Esophagus (tissue), 2 donors: ENCODE data around the gene CNTN2. TPM values are rescaled to one million over a fixed set of nuclear protein-coding genes. Genes with fewer than 3 reads are reported as not detected.
A peak's percentile ranks its signal among the peaks of the same experiment; 100 is the strongest.

Experiments used
- H3K27ac ChIP-seq, 2 donors: one replicate each; pipeline ENCODE4 v1.5.1; 2013; ENCODE audit warnings: low read depth in 2 of 2, mild to moderate bottlenecking in 2 of 2, inconsistent platforms in 1 of 2, low read length in 1 of 2, moderate library complexity in 1 of 2
- H3K27me3 ChIP-seq, 2 donors: one replicate each; pipeline ENCODE4 v1.6.1; 2013; ENCODE audit warnings: low read length in 2 of 2, control low read depth in 1 of 2, mild to moderate bottlenecking in 1 of 2; ENCODE audit not compliant: insufficient read depth in 2 of 2, control insufficient read depth in 1 of 2
- H3K36me3 ChIP-seq, 2 donors: one replicate each; pipeline ENCODE4 v1.6.1; 2013; ENCODE audit warnings: low read length in 1 of 2; ENCODE audit not compliant: control insufficient read depth in 2 of 2, insufficient read depth in 2 of 2
- H3K4me1 ChIP-seq, 2 donors: one replicate each; pipeline ENCODE4 v1.6.1; 2013; ENCODE audit warnings: low read length in 1 of 2; ENCODE audit not compliant: control insufficient read depth in 2 of 2, insufficient read depth in 2 of 2
- H3K4me3 ChIP-seq, 2 donors: one replicate each; pipeline ENCODE4 v1.5.1; 2013; ENCODE audit warnings: low read length in 2 of 2, mild to moderate bottlenecking in 2 of 2, low read depth in 1 of 2, moderate library complexity in 1 of 2
- H3K9me3 ChIP-seq, 2 donors: one replicate each; pipeline ENCODE4 v1.6.1; 2013; ENCODE audit warnings: mild to moderate bottlenecking in 2 of 2, low read depth in 1 of 2, low read length in 1 of 2, moderate library complexity in 1 of 2; ENCODE audit not compliant: control insufficient read depth in 2 of 2, insufficient read depth in 1 of 2
- WGBS, 2 donors: extraction: QIAGEN DNeasy Blood & Tissue Kit; methylation state at CpG; one replicate each; pipeline ENCODE4 v1.1.7; 2013; 5-methylcytosine and 5-hydroxymethylcytosine counted together
- polyA plus RNA-seq, 2 donors: library from polyadenylated mRNA; stranded (reverse); fragments of 200-250 nt; gene quantifications; one replicate each; pipeline ENCODE4 v1.2.3, GENCODE V29; 2013
- donor health status: healthy with polysubstance abuse.
- donor health status: Bipolar disorder and iron deficiency.

CNTN2 gene
- polyA plus RNA-seq, 2 donors: 0.02 to 0.06 TPM

GRCh38 chr1:205095422-205095821 is 52.4 kb downstream of the CNTN2 start:
- Histone ChIP-seq H3K27me3 (no peaks in the 10 kb centered on the region), H3K9me3 (no peaks in the 10 kb centered on the region), H3K36me3 (peaks cover 24 to 27% of the 10 kb centered on the region in 2 donors), H3K4me3 (no peak overlapping the region), H3K27ac (no peak overlapping the region), H3K4me1 (no peaks in the 10 kb centered on the region)

- no peaks in the 10 kb centered on the region for H3K4me1 ChIP-seq
- no peak overlapping the region for H3K4me3 ChIP-seq
- H3K27me3 ChIP-seq: no peaks in the 10 kb centered on the region
- no peaks in the 10 kb centered on the region for H3K9me3 ChIP-seq
- peaks cover 22 to 25% of the 10 kb centered on the region in 2 donors for H3K36me3 ChIP-seq
- H3K27ac ChIP-seq: no peak overlapping the region
Observed at GRCh38 chr1:205098242-205098641, 55.2 kb downstream of the CNTN2 start.

- Histone ChIP-seq H3K36me3 (peaks cover 15 to 25% of the 10 kb centered on the region in 2 donors), H3K27me3 (no peaks in the 10 kb centered on the region), H3K9me3 (no peaks in the 10 kb centered on the region), H3K4me3 (no peak overlapping the region), H3K27ac (no peak overlapping the region), H3K4me1 (no peaks in the 10 kb centered on the region)
- WGBS, 2 donors: 98% methylated on average over 3 of the region's 3 CpGs
Observed at GRCh38 chr1:205102404-205102803, 59.4 kb downstream of the CNTN2 start.

- Histone ChIP-seq H3K27ac (no peak overlapping the region), H3K9me3 (no peaks in the 10 kb centered on the region), H3K27me3 (no peaks in the 10 kb centered on the region), H3K4me3 (no peak overlapping the region), H3K36me3 (peaks cover 4 to 19% of the 10 kb centered on the region in 2 donors), H3K4me1 (no peaks in the 10 kb centered on the region)
- WGBS, 2 donors: 93 to 96% methylated on average over 4 of the region's 4 CpGs
Observed at GRCh38 chr1:205107327-205107726, 64.3 kb downstream of the CNTN2 start.

- no peaks in the 10 kb centered on the region for H3K9me3 ChIP-seq
- no peaks in the 10 kb centered on the region for H3K4me1 ChIP-seq
- no peaks in the 10 kb centered on the region for H3K27me3 ChIP-seq
- H3K4me3 ChIP-seq: no peak overlapping the region
- 89 to 90% methylated on average over 4 of the region's 4 CpGs for WGBS, 2 donors
- H3K27ac ChIP-seq: no peak overlapping the region
- H3K36me3 ChIP-seq: peaks cover 4 to 17% of the 10 kb centered on the region in 2 donors
Observed at GRCh38 chr1:205108464-205108863, 65.5 kb downstream of the CNTN2 start.

- no peak overlapping the region for H3K4me3 ChIP-seq
- no peaks in the 10 kb centered on the region for H3K27me3 ChIP-seq
- WGBS, 2 donors: 91 to 94% methylated on average over 1 of the region's 1 CpG
- H3K9me3 ChIP-seq: no peaks in the 10 kb centered on the region
- H3K27ac ChIP-seq: no peak overlapping the region
- peaks cover 4 to 13% of the 10 kb centered on the region in 2 donors for H3K36me3 ChIP-seq
- H3K4me1 ChIP-seq: no peaks in the 10 kb centered on the region
Observed at GRCh38 chr1:205109269-205109668, 66.3 kb downstream of the CNTN2 start.

- no peak overlapping the region for H3K27ac ChIP-seq
- no peak overlapping the region for H3K4me3 ChIP-seq
- no peaks in the 10 kb centered on the region for H3K27me3 ChIP-seq
- WGBS, 2 donors: 84 to 93% methylated on average over 5 of the region's 5 CpGs
- H3K36me3 ChIP-seq: peaks cover 4 to 13% of the 10 kb centered on the region in 2 donors
- H3K9me3 ChIP-seq: no peaks in the 10 kb centered on the region
- no peaks in the 10 kb centered on the region for H3K4me1 ChIP-seq
Observed at GRCh38 chr1:205109711-205110110, 66.7 kb downstream of the CNTN2 start.

GRCh38 chr1:205111354-205111753 is 68.3 kb downstream of the CNTN2 start:
- Histone ChIP-seq H3K4me3 (no peak overlapping the region), H3K27me3 (no peaks in the 10 kb centered on the region), H3K4me1 (no peaks in the 10 kb centered on the region), H3K27ac (no peak overlapping the region), H3K36me3 (peaks cover 0 to 4% of the 10 kb centered on the region in 2 donors), H3K9me3 (no peaks in the 10 kb centered on the region)

- no peak overlapping the region for H3K27ac ChIP-seq
- H3K4me3 ChIP-seq: no peak overlapping the region
- 67 to 81% methylated on average over 2 of the region's 2 CpGs for WGBS, 2 donors
- H3K9me3 ChIP-seq: no peaks in the 10 kb centered on the region
- H3K36me3 ChIP-seq: no peaks in the 10 kb centered on the region
- peaks cover 0 to 3% of the 10 kb centered on the region in 2 donors for H3K4me1 ChIP-seq
- H3K27me3 ChIP-seq: no peaks in the 10 kb centered on the region
Observed at GRCh38 chr1:205118752-205119151, 75.7 kb downstream of the CNTN2 start.

- peak within 1 kb of the TSS; percentile 73 to 99 for H3K4me3 ChIP-seq
- H3K4me1 ChIP-seq: peaks cover 0 to 3% of the 10 kb centered on the region in 2 donors
- H3K36me3 ChIP-seq: no peaks in the 10 kb centered on the region
- H3K27me3 ChIP-seq: no peaks in the 10 kb centered on the region
- peak within 1 kb of the TSS; percentile 88 to 97 for H3K27ac ChIP-seq
- 0% methylated on average over 46 of the region's 46 CpGs for WGBS, 2 donors
- no peaks in the 10 kb centered on the region for H3K9me3 ChIP-seq
Observed at GRCh38 chr1:205121660-205122488, 78.9 kb downstream of the CNTN2 start, which contains the start of gene RBBP5. Gene RBBP5, minus strand, starts transcription at chr1:205121978. Its CDS starts 105 bp downstream, at chr1:205121873.
